Coronary artery (tissue), 2 donors: ENCODE measurements around the gene ZKSCAN8.
A peak's percentile ranks its signal among the peaks of the same experiment; 100 is the strongest.
"Not testable (repeated sequence)": the region's sequence is repeated elsewhere in the genome, so short reads cannot be mapped to it uniquely, and the experiment has no call there.

Experiments
- DNase-seq: peaks from one replicate; pipeline ENCODE4 v3.0.0-alpha.2; 2017; ENCODE audit warnings: low spot score
- H3K27ac ChIP-seq, 2 donors: fragments of 200-600 bp; sonication (generic); one replicate each; pipeline ENCODE4 v1.5.1; 2016 to 2019
- H3K4me3 ChIP-seq: fragments of 200-600 bp; sonication (generic); 2 replicates; pipeline ENCODE4 v1.5.1; 2016; ENCODE audit warnings: mild to moderate bottlenecking, moderate library complexity
- CTCF ChIP-seq: fragments of 200-600 bp; sonication (generic); IDR thresholded peaks from one replicate; pipeline ENCODE4 v1.5.1; 2019; ENCODE audit warnings: antibody characterized with exemption

The ZKSCAN8 gene

GRCh38 chr6:28115799-28116198 is 25.9 kb upstream of the ZKSCAN8 start:
- Histone ChIP-seq H3K4me3 (no peak overlapping the region), H3K27ac (no peak overlapping the region)
- no peak for DNase-seq
- TF ChIP-seq CTCF: no peak

DNA sequence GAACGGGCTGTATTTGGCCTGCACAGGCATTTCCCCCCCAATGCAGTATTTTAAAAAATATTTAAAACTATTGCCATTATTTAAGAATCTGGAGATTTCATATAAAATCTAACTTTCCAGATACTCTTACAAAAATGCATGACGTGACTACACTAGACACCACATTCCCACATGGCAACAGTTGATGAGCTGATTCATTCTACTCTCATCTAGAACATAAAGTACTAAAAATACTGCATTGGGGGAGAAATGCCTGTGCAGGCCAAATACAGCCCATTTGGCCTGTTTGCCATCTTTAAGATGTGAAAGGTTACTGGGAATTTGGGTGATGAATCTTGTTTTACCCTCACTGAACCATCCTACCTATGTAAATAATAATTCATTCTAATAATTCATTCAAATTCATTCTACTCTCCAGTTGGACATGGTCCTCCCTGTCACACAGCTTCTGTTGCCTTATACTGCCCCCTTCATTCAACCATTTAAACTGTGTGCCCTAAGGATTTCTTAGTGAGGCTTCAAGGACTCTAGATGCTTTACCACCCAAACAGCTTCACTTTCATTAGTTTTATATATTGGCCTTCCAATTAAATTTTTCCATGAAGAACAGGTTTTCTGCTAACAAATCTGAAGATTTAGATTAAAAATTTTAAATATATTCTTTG is 24.2 kb upstream of the ZKSCAN8 start:
- no peak for DNase-seq

GRCh38 chr6:28118217-28118616 is 23.5 kb upstream of the ZKSCAN8 start:
- Histone ChIP-seq H3K27ac (no peak overlapping the region), H3K4me3 (no peak overlapping the region)
- no peak for DNase-seq
- TF ChIP-seq CTCF: no peak

More for the DNA sequence above, 24.2 kb upstream of the ZKSCAN8 start:
- H3K27ac ChIP-seq: no peak overlapping the region
- no peak for TF ChIP-seq CTCF
- H3K4me3 ChIP-seq: no peak overlapping the region

- H3K4me3 ChIP-seq: no peak overlapping the region
- TF ChIP-seq CTCF: no peak
- H3K27ac ChIP-seq: no peak overlapping the region
- no peak for DNase-seq
These were observed 19.8 kb upstream of the ZKSCAN8 start for GRCh38 chr6:28121876-28122275.

DNA sequence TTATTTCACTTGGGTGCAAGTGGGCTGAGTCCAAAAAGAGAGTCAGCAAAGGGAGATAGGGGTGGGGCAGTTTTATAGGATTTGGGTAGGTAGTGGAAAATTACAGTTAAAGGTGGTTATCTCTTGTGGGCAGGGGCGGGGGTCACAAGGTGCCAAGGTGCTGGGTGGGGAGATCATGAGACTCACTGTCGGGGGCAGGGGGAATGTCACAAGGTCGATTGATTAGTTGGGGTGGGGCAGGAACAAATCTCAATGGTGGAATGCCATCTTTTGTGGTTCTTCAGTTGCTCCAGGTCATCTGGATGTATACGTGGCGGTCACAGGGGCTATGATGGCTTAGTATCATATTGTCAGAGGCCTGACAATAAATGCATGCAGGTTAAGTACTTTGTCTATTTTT is 19.4 kb upstream of the ZKSCAN8 start:
- H3K4me3 ChIP-seq, H3K27ac ChIP-seq, DNase-seq: not testable (repeated sequence)

DNA sequence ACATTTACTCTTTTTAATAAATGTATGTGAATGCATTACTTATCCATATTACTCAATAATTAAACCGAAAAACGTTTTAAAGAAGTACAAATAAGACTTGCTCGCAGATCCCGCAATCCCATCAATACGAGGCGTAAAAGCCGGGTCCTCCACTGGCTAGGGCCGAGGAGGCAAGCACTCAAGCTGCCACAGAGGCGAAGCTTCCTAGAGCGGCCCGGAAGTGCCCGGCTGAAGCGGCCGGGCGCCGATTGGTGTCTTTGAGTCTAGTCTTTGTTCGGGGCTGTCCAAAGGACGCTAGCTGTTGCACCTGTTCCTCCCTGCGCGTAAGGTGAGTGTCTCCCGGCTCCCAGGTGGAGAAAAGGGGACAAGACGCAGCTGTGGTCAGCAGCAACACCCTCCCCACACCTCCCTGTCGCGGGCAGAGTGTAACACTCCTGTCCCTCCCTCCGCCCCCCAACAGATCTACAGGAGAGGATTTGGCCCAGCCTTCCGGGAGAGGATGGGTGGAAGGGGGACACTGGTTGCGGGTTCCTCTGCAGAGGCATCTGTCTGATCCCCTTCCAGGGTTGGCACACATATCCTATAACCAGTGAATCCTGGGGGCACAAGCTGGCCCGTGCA is 17.2 kb upstream of the ZKSCAN8 start, which contains the start of gene ZSCAN16:
ZSCAN16 (plus strand) TSS at position 260 of the 621 bp plus-strand sequence. CDS start 835 bp downstream, outside the sequence.
- peak within 1 kb of the TSS; percentile 61 to 86 for H3K27ac ChIP-seq
- DNase-seq: peak; percentile 80
- TF ChIP-seq CTCF: no peak

GRCh38 chr6:28124971-28125353 is 16.7 kb upstream of the ZKSCAN8 start:
- Histone ChIP-seq H3K4me3 (peak overlapping the region; percentile 87), H3K27ac (peak overlapping the region; percentile 61 to 86)
- TF ChIP-seq CTCF: no peak

More for the DNA sequence above, 17.2 kb upstream of the ZKSCAN8 start, which contains the start of gene ZSCAN16:
- H3K4me3 ChIP-seq: peak within 1 kb of the TSS; percentile 87

More at GRCh38 chr6:28124971-28125353, 16.7 kb upstream of the ZKSCAN8 start:
- no peak for DNase-seq
